ENCODE data around the gene BIN1. TPM values are rescaled to one million over a fixed set of nuclear protein-coding genes. Genes with fewer than 3 reads are reported as not detected.

The BIN1 gene
- total and polyA plus RNA-seq, 2 donors (not counting 1 experiment from before 2014, with no cell fraction given): 90.6 to 92.3 TPM

GRCh38 chr2:127000194-127000593 is 106.8 kb downstream of the BIN1 start:
- ATAC-seq (ENCODE audit: low read depth): no peak
- no peaks in the 10 kb centered on the region for H4K20me1 ChIP-seq (ENCODE audit: control insufficient read depth, insufficient read depth, low read length, poor library complexity, severe bottlenecking)
- ChIA-PET POLR2A (no interaction called here), CTCF (no interaction called here)
- no peaks in the 10 kb centered on the region for H3K36me3 ChIP-seq (replicated peaks in 1 of 2; ENCODE audit: control extremely low read depth in 1 of 2, control insufficient read depth in 1 of 2, extremely low read depth in 1 of 2, insufficient read depth in 2 of 2, low read length in 1 of 2)
- H3K9me3 ChIP-seq (ENCODE audit: control extremely low read depth in 1 of 3, control insufficient read depth in 2 of 3, insufficient read depth in 1 of 3, low read length in 2 of 3): no peaks in the 10 kb centered on the region
- Mint-ChIP-seq H3K27ac (no peak overlapping the region), H3K9me3 (ENCODE audit: insufficient read depth) (no peaks in the 10 kb centered on the region), H3K4me1 (no peaks in the 10 kb centered on the region), H3K4me3 (no peak overlapping the region), H3K27me3 (peaks cover 8% of the 10 kb centered on the region)
- H3K4me2 ChIP-seq (replicated peaks; ENCODE audit: low read depth, low read length, poor library complexity, severe bottlenecking): no peak overlapping the region
- no peak overlapping the region for H3K27ac ChIP-seq (ENCODE audit: low read length in 2 of 2)
- no peak overlapping the region for H3K9ac ChIP-seq (ENCODE audit: low read length)
- no peak overlapping the region for H2AFZ ChIP-seq (ENCODE audit: insufficient read depth, low read depth, low read length, poor library complexity, severe bottlenecking)
- no peak overlapping the region for H3K4me3 ChIP-seq (ENCODE audit: control extremely low read depth in 1 of 5, extremely low read depth in 1 of 5, insufficient read depth in 1 of 5, low read depth in 2 of 5, low read length in 4 of 5)
- WGBS (ENCODE audit: insufficient coverage): 67% methylated on average over 3 of the region's 3 CpGs
- DNase-seq: no peak
- intact Hi-C loops (cut with micrococcal nuclease): no loop called here
- H3K27me3 ChIP-seq (replicated peaks in 1 of 4; ENCODE audit: control extremely low read depth in 1 of 4, control insufficient read depth in 3 of 4, insufficient read depth in 4 of 4, low read length in 3 of 4): peaks cover 0 to 3% (median 0%) of the 10 kb centered on the region in 4 experiments
- TF ChIP-seq EZH2 (IDR thresholded peaks at IDR 0.05; ENCODE audit: borderline replicate concordance, insufficient read depth, low read depth, low read length, poor library complexity, severe bottlenecking): no peak
- no peak for TF ChIP-seq CTCF (IDR thresholded peaks at IDR 0.05)
- H3K4me1 ChIP-seq (ENCODE audit: control insufficient read depth in 2 of 2, insufficient read depth in 2 of 2, low read length in 2 of 2): no peaks in the 10 kb centered on the region
- no peaks in the 10 kb centered on the region for H3K79me2 ChIP-seq (ENCODE audit: control insufficient read depth, insufficient read depth, low read length)

DNA sequence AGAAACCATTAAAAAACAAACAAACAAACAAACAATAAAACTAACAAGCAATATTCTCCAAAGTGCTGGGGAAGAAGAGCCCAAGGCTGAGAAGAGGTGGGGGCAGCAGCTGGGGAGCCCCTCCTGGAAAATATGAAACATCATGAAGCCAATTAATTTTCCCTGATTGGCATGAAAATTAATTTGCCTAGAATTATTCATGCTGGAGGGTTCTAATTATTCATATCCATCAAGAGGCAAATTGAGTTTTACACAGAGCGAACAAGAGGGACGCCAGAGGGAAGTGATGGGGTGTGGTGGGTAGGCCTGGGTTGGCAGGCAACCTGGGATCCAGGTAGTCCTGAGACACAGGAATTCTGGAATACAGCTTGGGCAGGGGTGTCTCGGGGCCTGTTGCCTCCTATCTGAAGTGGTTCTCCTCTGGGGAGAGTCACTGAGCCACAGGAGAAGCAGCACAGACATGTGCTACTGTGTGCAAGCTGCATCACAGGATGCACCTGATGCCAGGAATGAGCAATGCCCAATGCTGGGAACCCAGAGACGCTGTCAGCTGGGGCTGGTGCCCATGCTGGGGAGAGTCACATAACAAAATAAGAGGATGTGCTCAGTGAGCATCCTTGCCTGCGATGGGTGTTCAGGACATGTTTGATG is 107.7 kb downstream of the BIN1 start:
- H3K27ac ChIP-seq (ENCODE audit: low read length in 2 of 2): no peak overlapping the region
- ChIA-PET POLR2A (no interaction called here), CTCF (no interaction called here)
- H3K4me3 ChIP-seq (ENCODE audit: control extremely low read depth in 1 of 5, extremely low read depth in 1 of 5, insufficient read depth in 1 of 5, low read depth in 2 of 5, low read length in 4 of 5): no peak overlapping the region
- TF ChIP-seq EZH2 (IDR thresholded peaks at IDR 0.05; ENCODE audit: borderline replicate concordance, insufficient read depth, low read depth, low read length, poor library complexity, severe bottlenecking) (no peak), CTCF (IDR thresholded peaks at IDR 0.05) (no peak)
- no peak overlapping the region for H3K9ac ChIP-seq (ENCODE audit: low read length)
- no peak overlapping the region for H2AFZ ChIP-seq (ENCODE audit: insufficient read depth, low read depth, low read length, poor library complexity, severe bottlenecking)
- peaks cover 0 to 3% (median 0%) of the 10 kb centered on the region in 4 experiments for H3K27me3 ChIP-seq (replicated peaks in 1 of 4; ENCODE audit: control extremely low read depth in 1 of 4, control insufficient read depth in 3 of 4, insufficient read depth in 4 of 4, low read length in 3 of 4)
- H3K9me3 ChIP-seq (ENCODE audit: control extremely low read depth in 1 of 3, control insufficient read depth in 2 of 3, insufficient read depth in 1 of 3, low read length in 2 of 3): no peaks in the 10 kb centered on the region
- Mint-ChIP-seq H3K27ac (no peak overlapping the region), H3K9me3 (ENCODE audit: insufficient read depth) (no peaks in the 10 kb centered on the region), H3K4me3 (no peak overlapping the region), H3K27me3 (peaks cover 8% of the 10 kb centered on the region), H3K4me1 (no peaks in the 10 kb centered on the region)
- H4K20me1 ChIP-seq (ENCODE audit: control insufficient read depth, insufficient read depth, low read length, poor library complexity, severe bottlenecking): no peaks in the 10 kb centered on the region
- ATAC-seq (ENCODE audit: low read depth) (no peak), DNase-seq (no peak)
- H3K4me2 ChIP-seq (replicated peaks; ENCODE audit: low read depth, low read length, poor library complexity, severe bottlenecking): no peak overlapping the region
- 60% methylated on average over 3 of the region's 5 CpGs for WGBS (ENCODE audit: insufficient coverage)
- H3K4me1 ChIP-seq (ENCODE audit: control insufficient read depth in 2 of 2, insufficient read depth in 2 of 2, low read length in 2 of 2): no peaks in the 10 kb centered on the region
- no peaks in the 10 kb centered on the region for H3K36me3 ChIP-seq (replicated peaks in 1 of 2; ENCODE audit: control extremely low read depth in 1 of 2, control insufficient read depth in 1 of 2, extremely low read depth in 1 of 2, insufficient read depth in 2 of 2, low read length in 1 of 2)
- H3K79me2 ChIP-seq (ENCODE audit: control insufficient read depth, insufficient read depth, low read length): no peaks in the 10 kb centered on the region
- intact Hi-C loops (cut with micrococcal nuclease): no loop called here
